PC-3 (cell line): ENCODE data around the gene MFN2.

ENCODE experiments used
- CTCF ChIP-seq: fragments of 300-600 bp; sonication (generic); conservative IDR thresholded peaks from 2 replicates; pipeline ENCODE4 v1.5.1; 2017; ENCODE audit warnings: antibody characterized with exemption, low read depth, mild to moderate bottlenecking, low read length
- EZH2 ChIP-seq: fragments of 300-600 bp; sonication (generic); IDR thresholded peaks from one replicate; pipeline ENCODE4 v1.6.1; 2017; ENCODE audit warnings: antibody characterized with exemption, mild to moderate bottlenecking, low read length; ENCODE audit not compliant: unreplicated experiment

- TF ChIP-seq CTCF = no peak
- no peak for TF ChIP-seq EZH2
Measured at GRCh38 chr1:12040457-12041051, 60.3 kb downstream of the MFN2 start.
